ENCODE measurements around the gene TLE5.
"Not testable (repeated sequence)": the region's sequence is repeated elsewhere in the genome, so short reads cannot be mapped to it uniquely, and the experiment has no call there.

Gene TLE5

GRCh38 chr19:3042621-3043267 is 19.6 kb downstream of the TLE5 start:
- H3K4me3 ChIP-seq (ENCODE audit: low read depth, low read length), result no peak overlapping the region
- TF ChIP-seq CTCF (IDR thresholded peaks at IDR 0.05; ENCODE audit: insufficient read depth, low read depth, low read length, missing control alignments), result no peak
- no peak for DNase-seq (ENCODE audit: low read depth)

DNA sequence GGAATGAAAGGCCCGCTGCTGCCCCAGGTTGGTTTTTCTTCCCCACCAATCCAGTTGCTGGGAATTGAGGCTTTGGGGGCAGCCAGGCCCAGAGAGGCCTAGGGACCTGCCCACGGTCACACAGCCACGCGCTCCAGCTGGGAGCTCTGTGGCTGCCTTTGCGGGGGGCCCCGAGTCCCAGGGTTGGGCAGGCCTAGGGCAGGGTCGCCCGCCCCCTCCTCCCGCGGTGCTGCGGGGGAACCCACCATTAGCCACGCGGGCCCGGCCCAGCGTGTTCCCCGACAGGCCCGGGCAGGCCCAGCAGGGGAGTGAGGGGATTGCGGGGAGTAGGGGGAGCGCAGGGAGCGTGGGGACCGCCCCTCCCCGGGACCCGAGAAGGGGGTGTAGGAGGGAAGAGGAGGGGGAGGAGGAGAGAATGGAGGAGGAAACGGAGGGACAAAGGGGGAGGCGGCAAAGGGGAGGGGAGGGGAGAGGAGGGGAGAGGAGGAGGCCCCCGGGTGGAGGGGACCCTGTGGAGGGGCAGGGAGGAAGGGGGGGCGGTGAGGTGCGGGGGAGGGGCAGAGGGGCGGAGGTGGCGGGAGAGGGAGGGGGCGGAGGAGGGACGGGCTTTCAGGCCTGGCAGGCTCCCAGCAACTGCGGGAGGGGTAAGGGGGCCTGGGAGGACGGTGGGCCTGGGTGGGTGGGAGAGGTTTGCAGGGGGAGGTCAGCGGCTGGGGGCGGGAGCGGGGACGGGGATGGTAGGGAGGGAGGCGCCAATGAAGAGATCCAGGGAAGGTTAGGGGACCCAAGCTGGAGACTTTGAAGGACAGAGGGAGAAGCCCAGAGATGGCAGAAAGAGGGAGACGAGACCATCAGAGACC is 20.3 kb downstream of the TLE5 start:
- TF ChIP-seq CTCF (IDR thresholded peaks at IDR 0.05; ENCODE audit: insufficient read depth, low read depth, low read length, missing control alignments), result no peak
- no peak for DNase-seq (ENCODE audit: low read depth)
- H3K4me3 ChIP-seq (ENCODE audit: low read depth, low read length), result no peak overlapping the region

DNA sequence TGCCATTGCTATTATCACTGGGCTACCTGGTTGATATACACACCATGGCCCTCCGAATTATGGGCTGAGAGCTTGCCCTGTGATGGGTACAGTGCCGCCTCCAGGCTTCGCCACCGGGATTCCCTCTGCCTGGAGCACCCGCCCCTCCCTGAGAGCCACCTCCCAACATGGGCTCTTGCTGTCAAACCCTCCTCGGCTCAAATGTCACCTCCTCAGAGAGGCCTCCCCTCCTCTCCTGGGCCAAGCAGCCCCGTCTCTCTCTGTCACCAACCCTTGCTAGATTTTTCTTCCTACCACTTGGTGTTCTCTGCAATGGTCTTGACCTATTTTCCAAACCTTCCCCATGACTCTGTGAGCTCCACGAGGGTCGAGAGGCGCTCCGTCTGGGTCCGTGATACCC is 21.0 kb downstream of the TLE5 start:
- H3K4me3 ChIP-seq (ENCODE audit: low read depth, low read length), result no peak overlapping the region
- no peak for DNase-seq (ENCODE audit: low read depth)
- no peak for TF ChIP-seq CTCF (IDR thresholded peaks at IDR 0.05; ENCODE audit: insufficient read depth, low read depth, low read length, missing control alignments)

DNA sequence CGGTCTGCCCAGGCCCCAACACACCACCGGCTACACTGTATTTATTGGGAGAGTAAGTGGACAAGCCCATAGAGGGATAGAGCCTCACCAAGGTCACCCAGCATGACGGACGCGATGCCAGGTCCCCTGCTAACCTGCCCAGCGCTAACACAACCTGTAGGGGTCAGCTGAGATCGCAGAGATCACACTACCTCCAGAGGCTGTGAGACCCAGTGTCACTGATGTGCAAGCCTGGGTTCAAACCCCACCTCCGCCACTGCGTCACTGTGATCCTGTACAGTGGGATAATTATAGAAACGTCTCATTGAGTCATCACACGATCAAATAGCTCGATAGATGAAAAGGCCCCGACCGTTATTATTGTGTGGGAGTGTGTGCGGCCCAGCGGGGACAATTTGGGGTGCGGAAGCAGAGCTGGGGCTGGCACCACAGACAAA is 22.6 kb downstream of the TLE5 start:
- no peak for TF ChIP-seq CTCF (IDR thresholded peaks at IDR 0.05; ENCODE audit: insufficient read depth, low read depth, low read length, missing control alignments)
- DNase-seq (ENCODE audit: low read depth), result no peak
- no peak overlapping the region for H3K4me3 ChIP-seq (ENCODE audit: low read depth, low read length)

GRCh38 chr19:3039125-3039524 is 23.2 kb downstream of the TLE5 start:
- no peak for TF ChIP-seq CTCF (IDR thresholded peaks at IDR 0.05; ENCODE audit: insufficient read depth, low read depth, low read length, missing control alignments)
- no peak for DNase-seq (ENCODE audit: low read depth)
- H3K4me3 ChIP-seq (ENCODE audit: low read depth, low read length), result no peak overlapping the region

GRCh38 chr19:3038214-3038613 is 24.1 kb downstream of the TLE5 start:
- no peak for DNase-seq (ENCODE audit: low read depth)
- TF ChIP-seq CTCF (IDR thresholded peaks at IDR 0.05; ENCODE audit: insufficient read depth, low read depth, low read length, missing control alignments), result no peak
- H3K4me3 ChIP-seq (ENCODE audit: low read depth, low read length), result no peak overlapping the region

- DNase-seq (ENCODE audit: low read depth); H3K4me3 ChIP-seq (ENCODE audit: low read depth, low read length): not testable (repeated sequence)
Measured at GRCh38 chr19:3036977-3037544, 25.2 kb downstream of the TLE5 start.
